ENCODE measurements around the gene GOPC. TPM values are rescaled to one million over a fixed set of nuclear protein-coding genes. Genes with fewer than 3 reads are reported as not detected.

GOPC gene
- total RNA-seq, 2 experiments from 2014 or later = 23.3 to 23.4 TPM

DNA sequence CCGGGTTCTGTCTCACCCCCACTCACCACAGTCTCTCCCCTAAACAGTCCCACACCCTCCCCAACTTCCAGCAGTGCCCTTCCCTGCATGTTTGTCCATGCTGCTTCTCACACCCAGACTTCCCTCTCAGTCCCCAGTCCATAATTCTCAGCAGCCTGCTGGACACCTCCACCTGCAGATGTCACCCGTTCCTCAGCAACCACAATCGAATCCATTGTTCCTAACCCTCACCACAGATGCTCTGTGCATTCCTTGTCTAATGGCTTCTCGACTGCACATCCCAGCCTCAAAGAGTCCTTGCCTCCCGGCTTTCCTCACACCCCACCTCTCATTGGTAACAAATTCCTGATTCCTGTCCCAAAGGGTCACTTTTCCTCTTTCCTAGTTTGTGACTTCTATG, 55.6 kb downstream of the GOPC start:
- Mint-ChIP-seq H3K36me3 (ENCODE audit: low read depth) (peaks cover 5% of the 10 kb centered on the region), H3K27me3 (ENCODE audit: low read depth) (peaks cover 16% of the 10 kb centered on the region)

DNA sequence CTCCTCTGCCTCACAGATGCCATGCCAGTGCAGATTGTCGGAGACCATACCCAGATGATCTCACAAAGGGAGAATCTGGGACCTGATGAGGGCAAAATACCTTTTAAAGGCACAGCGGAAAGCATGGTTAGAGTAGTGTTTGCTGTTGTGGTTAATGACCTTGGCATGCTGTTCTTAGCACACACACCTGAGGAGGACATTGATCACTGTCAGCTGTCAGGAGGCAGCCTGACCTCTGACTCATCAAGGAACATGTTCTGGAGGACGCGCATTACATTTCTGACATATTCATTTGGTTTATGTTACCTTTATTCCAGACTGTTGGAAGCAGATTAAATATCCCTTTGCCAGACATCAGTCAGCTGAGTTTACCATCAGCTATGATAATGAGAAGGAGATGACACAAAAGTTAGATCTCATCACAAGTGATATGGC, 57.1 kb downstream of the GOPC start:
- ATAC-seq (no peak), DNase-seq (no peak)
- no peak overlapping the region for H3K4me3 Mint-ChIP-seq
- ChIA-PET CTCF (interaction anchor here (1.0 to 1.3 kb wide), 2 partner anchors 9 to 95 kb away, joined by 3 to 4 read pairs; no protein-coding TSS in a partner anchor), POLR2A (no interaction called here)
- H3K27me3 Mint-ChIP-seq (ENCODE audit: low read depth) = peaks cover 16% of the 10 kb centered on the region
- H3K9me3 Mint-ChIP-seq (ENCODE audit: insufficient read depth) = no peaks in the 10 kb centered on the region
- H3K4me1 Mint-ChIP-seq (ENCODE audit: low read depth) = peaks cover 35% of the 10 kb centered on the region
- no peak overlapping the region for H3K27ac Mint-ChIP-seq
- H3K36me3 Mint-ChIP-seq (ENCODE audit: low read depth) = peaks cover 5% of the 10 kb centered on the region

More for the DNA sequence above, 55.6 kb downstream of the GOPC start:
- Mint-ChIP-seq H3K4me3 (no peak overlapping the region), H3K9me3 (ENCODE audit: insufficient read depth) (no peaks in the 10 kb centered on the region), H3K27ac (no peak overlapping the region), H3K4me1 (ENCODE audit: low read depth) (peaks cover 44% of the 10 kb centered on the region)
- ChIA-PET POLR2A (no interaction called here), CTCF (interaction anchor here (0.8 to 1.6 kb wide), 3 partner anchors 58 to 97 kb away, joined by 3 to 4 read pairs (median 3); no protein-coding TSS in a partner anchor)
- no peak for ATAC-seq
- no peak for DNase-seq

GRCh38 chr6:117544716-117545115, 57.6 kb downstream of the GOPC start:
- Mint-ChIP-seq H3K4me3 (no peak overlapping the region), H3K27ac (no peak overlapping the region), H3K9me3 (ENCODE audit: insufficient read depth) (no peaks in the 10 kb centered on the region), H3K36me3 (ENCODE audit: low read depth) (peaks cover 7% of the 10 kb centered on the region), H3K27me3 (ENCODE audit: low read depth) (peaks cover 16% of the 10 kb centered on the region), H3K4me1 (ENCODE audit: low read depth) (peaks cover 30% of the 10 kb centered on the region)
- POLR2A ChIA-PET = no interaction called here
- CTCF ChIA-PET = interaction anchor here (1.0 to 1.3 kb wide), 2 partner anchors 9 to 95 kb away, joined by 3 to 4 read pairs; no protein-coding TSS in a partner anchor
- ATAC-seq (no peak), DNase-seq (no peak)

- H3K27ac Mint-ChIP-seq = no peak overlapping the region
- DNase-seq (no peak), ATAC-seq (no peak)
- CTCF ChIA-PET = no interaction called here
- H3K4me1 Mint-ChIP-seq (ENCODE audit: low read depth) = peaks cover 16% of the 10 kb centered on the region
- no peaks in the 10 kb centered on the region for H3K9me3 Mint-ChIP-seq (ENCODE audit: insufficient read depth)
- POLR2A ChIA-PET = no interaction called here
- H3K27me3 Mint-ChIP-seq (ENCODE audit: low read depth) = peaks cover 16% of the 10 kb centered on the region
- no peak overlapping the region for H3K4me3 Mint-ChIP-seq
- peaks cover 5% of the 10 kb centered on the region for H3K36me3 Mint-ChIP-seq (ENCODE audit: low read depth)
Measured at GRCh38 chr6:117542493-117542892, 59.8 kb downstream of the GOPC start.

GRCh38 chr6:117540670-117541069, 61.6 kb downstream of the GOPC start:
- Mint-ChIP-seq H3K27me3 (ENCODE audit: low read depth) (peaks cover 6% of the 10 kb centered on the region), H3K27ac (no peak overlapping the region), H3K9me3 (ENCODE audit: insufficient read depth) (no peaks in the 10 kb centered on the region), H3K36me3 (ENCODE audit: low read depth) (peaks cover 2% of the 10 kb centered on the region), H3K4me1 (ENCODE audit: low read depth) (peaks cover 4% of the 10 kb centered on the region), H3K4me3 (no peak overlapping the region)
- ChIA-PET CTCF (no interaction called here), POLR2A (interaction anchor here (1.0 to 1.2 kb wide), 2 partner anchors 8 to 61 kb away, joined by 4 to 5 read pairs; partner anchors contain the start of gene GOPC)
- DNase-seq (no peak), ATAC-seq (no peak)

GRCh38 chr6:117538615-117539014, 63.7 kb downstream of the GOPC start:
- no peaks in the 10 kb centered on the region for H3K9me3 Mint-ChIP-seq (ENCODE audit: insufficient read depth)
- H3K27me3 Mint-ChIP-seq (ENCODE audit: low read depth) = no peaks in the 10 kb centered on the region
- ChIA-PET CTCF (interaction anchor here (0.6 kb wide), 1 partner anchor 34 kb away, joined by 3 read pairs; no protein-coding TSS in a partner anchor), POLR2A (no interaction called here)
- no peak for ATAC-seq
- H3K27ac Mint-ChIP-seq = no peak overlapping the region
- H3K4me3 Mint-ChIP-seq = no peak overlapping the region
- DNase-seq = no peak
- H3K36me3 Mint-ChIP-seq (ENCODE audit: low read depth) = peaks cover 2% of the 10 kb centered on the region
- peaks cover 4% of the 10 kb centered on the region for H3K4me1 Mint-ChIP-seq (ENCODE audit: low read depth)

GRCh38 chr6:117536317-117536716, 66.0 kb downstream of the GOPC start:
- Mint-ChIP-seq H3K27me3 (ENCODE audit: low read depth) (no peaks in the 10 kb centered on the region), H3K9me3 (ENCODE audit: insufficient read depth) (no peaks in the 10 kb centered on the region), H3K4me3 (no peak overlapping the region), H3K36me3 (ENCODE audit: low read depth) (peaks cover 2% of the 10 kb centered on the region), H3K4me1 (ENCODE audit: low read depth) (peaks cover 5% of the 10 kb centered on the region), H3K27ac (no peak overlapping the region)
- ATAC-seq = no peak
- POLR2A ChIA-PET = no interaction called here
- no peak for DNase-seq
- CTCF ChIA-PET = interaction anchor here (1.4 kb wide), 1 partner anchor 16 kb away, joined by 3 read pairs; no protein-coding TSS in a partner anchor

DNA sequence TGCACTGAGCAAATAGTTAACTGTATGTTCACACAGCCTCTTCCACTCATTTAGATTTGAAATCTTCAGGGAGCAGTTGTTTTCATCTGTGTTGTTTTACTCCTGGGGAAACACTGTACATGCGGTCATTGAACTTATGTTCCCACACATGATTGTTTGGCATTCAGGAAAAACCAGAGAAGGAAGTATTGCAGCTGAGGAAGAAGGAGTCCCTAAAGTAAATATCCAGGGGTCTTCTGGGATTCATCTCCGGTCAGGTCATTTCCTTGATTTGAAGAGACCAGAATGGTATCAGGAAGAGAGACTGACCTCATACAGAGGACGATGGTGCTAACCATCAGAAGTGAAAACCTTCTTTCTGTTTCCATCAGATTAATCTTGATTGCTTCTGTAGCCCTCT, 67.3 kb downstream of the GOPC start:
- no peak overlapping the region for H3K27ac Mint-ChIP-seq
- POLR2A ChIA-PET = no interaction called here
- no peak for ATAC-seq
- peaks cover under 1% of the 10 kb centered on the region for H3K36me3 Mint-ChIP-seq (ENCODE audit: low read depth)
- H3K4me1 Mint-ChIP-seq (ENCODE audit: low read depth) = peaks cover 6% of the 10 kb centered on the region
- H3K27me3 Mint-ChIP-seq (ENCODE audit: low read depth) = no peaks in the 10 kb centered on the region
- CTCF ChIA-PET = no interaction called here
- no peak overlapping the region for H3K4me3 Mint-ChIP-seq
- H3K9me3 Mint-ChIP-seq (ENCODE audit: insufficient read depth) = no peaks in the 10 kb centered on the region
- DNase-seq = no peak

GRCh38 chr6:117533775-117534174, 68.5 kb downstream of the GOPC start:
- Mint-ChIP-seq H3K4me3 (no peak overlapping the region), H3K9me3 (ENCODE audit: insufficient read depth) (no peaks in the 10 kb centered on the region), H3K27me3 (ENCODE audit: low read depth) (no peaks in the 10 kb centered on the region), H3K4me1 (ENCODE audit: low read depth) (peaks cover 6% of the 10 kb centered on the region), H3K27ac (no peak overlapping the region), H3K36me3 (ENCODE audit: low read depth) (no peaks in the 10 kb centered on the region)
- ATAC-seq (no peak), DNase-seq (no peak)
- ChIA-PET CTCF (no interaction called here), POLR2A (no interaction called here)

DNA sequence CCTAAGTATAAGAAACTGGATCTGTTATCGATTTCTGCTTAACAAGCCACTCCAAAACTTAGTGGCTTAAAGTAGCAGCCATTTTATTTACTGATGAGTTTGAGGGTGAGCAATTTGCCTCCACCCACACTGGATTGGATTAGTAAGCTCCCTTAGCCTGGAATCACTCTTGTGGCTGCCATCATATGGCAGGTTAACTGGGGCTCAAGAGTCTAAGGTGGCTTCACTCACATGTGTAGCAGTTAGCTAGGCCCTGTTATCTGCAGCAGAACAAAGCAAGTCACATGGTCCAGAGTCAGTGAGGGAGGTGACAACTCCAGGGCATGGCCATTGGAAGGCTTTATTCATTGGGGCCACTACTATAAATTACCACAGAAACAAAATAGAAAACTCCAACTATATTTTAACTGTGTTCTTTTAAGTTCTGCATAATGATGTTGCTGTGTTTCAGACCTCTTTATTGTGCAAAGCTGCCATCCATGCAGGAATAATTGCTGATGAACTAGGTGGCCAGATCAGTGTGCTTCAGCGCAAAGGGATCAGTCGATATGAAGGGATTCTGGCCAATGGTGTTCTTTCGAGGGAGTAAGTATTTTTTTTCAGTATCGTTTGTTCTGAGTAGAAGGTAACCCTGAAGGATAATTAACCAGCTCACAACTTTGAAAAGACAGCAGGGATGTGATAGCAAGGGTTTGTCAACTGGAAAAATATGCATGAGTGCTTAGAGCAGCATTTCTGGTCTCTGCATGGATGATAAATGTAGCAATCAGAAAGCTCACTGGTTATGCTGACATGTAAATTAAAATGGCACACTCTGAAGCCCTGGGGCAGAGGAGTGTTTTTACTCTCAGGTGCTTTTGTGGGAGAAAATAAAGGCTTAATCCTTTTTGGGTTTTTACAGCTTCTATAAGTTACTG, 70.2 kb downstream of the GOPC start:
- no peak overlapping the region for H3K27ac Mint-ChIP-seq
- ChIA-PET POLR2A (interaction anchor here (0.7 kb wide), 1 partner anchor 45 kb away, joined by 4 read pairs; no protein-coding TSS in a partner anchor), CTCF (interaction anchor here (0.7 to 2.2 kb wide), 2 partner anchors 54 to 83 kb away, joined by 3 to 10 read pairs; no protein-coding TSS in a partner anchor)
- ATAC-seq = no peak
- H3K4me1 Mint-ChIP-seq (ENCODE audit: low read depth) = peaks cover 2% of the 10 kb centered on the region
- H3K27me3 Mint-ChIP-seq (ENCODE audit: low read depth) = no peaks in the 10 kb centered on the region
- H3K4me3 Mint-ChIP-seq = no peak overlapping the region
- no peaks in the 10 kb centered on the region for H3K36me3 Mint-ChIP-seq (ENCODE audit: low read depth)
- H3K9me3 Mint-ChIP-seq (ENCODE audit: insufficient read depth) = no peaks in the 10 kb centered on the region
- DNase-seq = no peak

DNA sequence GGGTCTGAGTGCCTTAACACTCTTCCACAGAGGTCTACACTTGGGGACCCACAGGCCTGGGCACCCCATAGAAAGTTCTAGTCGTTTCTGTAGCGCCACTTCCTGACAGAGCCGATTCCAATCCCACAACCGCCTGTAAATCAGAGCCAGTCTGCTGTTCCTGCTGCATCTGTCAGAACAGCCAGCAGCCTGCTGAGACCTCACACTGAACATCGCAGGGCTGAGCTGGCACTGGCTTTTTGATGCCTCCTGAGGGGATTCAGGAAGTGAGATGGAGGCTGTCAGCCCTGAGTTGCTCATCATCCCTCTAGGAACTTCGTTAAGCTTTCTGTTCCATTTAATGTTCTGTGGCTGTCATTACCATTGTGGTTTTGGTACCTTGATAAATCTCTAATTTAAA, 71.0 kb downstream of the GOPC start:
- H3K4me3 Mint-ChIP-seq = no peak overlapping the region

More for the DNA sequence above, 71.0 kb downstream of the GOPC start:
- Mint-ChIP-seq H3K36me3 (ENCODE audit: low read depth) (no peaks in the 10 kb centered on the region), H3K27me3 (ENCODE audit: low read depth) (no peaks in the 10 kb centered on the region), H3K27ac (no peak overlapping the region), H3K4me1 (ENCODE audit: low read depth) (peaks cover 2% of the 10 kb centered on the region), H3K9me3 (ENCODE audit: insufficient read depth) (no peaks in the 10 kb centered on the region)
- no peak for ATAC-seq
- ChIA-PET POLR2A (no interaction called here), CTCF (interaction anchor here (2.2 kb wide), 1 partner anchor 82 kb away, joined by 10 read pairs; no protein-coding TSS in a partner anchor)
- DNase-seq = no peak
